Gastroesophageal sphincter (tissue), 4 donors: ENCODE results near the gene STK31. TPM values are rescaled to one million over a fixed set of nuclear protein-coding genes. Genes with fewer than 3 reads are reported as not detected.
"Not testable (repeated sequence)": the region's sequence is repeated elsewhere in the genome, so short reads cannot be mapped to it uniquely, and the experiment has no call there.

Source experiments
- ATAC-seq: fragments of 150-250 bp; one replicate; pipeline ENCODE4 v1.9.1; 2016; ENCODE audit warnings: mild to moderate bottlenecking, moderate library complexity
- H3K27ac ChIP-seq, 4 donors: fragments of 200-600 bp; sonication (generic) in 3 of 4; 1 replicate in 3 of 4; 2 replicates in 1 of 4; pipeline ENCODE4 v1.5.1; 2016 to 2019
- H3K27me3 ChIP-seq: fragments of 200-600 bp; sonication (generic); one replicate; pipeline ENCODE4 v1.5.1; 2019
- H3K36me3 ChIP-seq, 2 donors: fragments of 200-600 bp; sonication (generic); one replicate each; pipeline ENCODE4 v1.5.1; 2019; ENCODE audit warnings: control low read depth in 1 of 2
- H3K4me1 ChIP-seq, 3 donors: fragments of 200-600 bp; sonication (generic); 1 replicate in 2 of 3; 2 replicates in 1 of 3; pipeline ENCODE4 v1.5.1; 2016 to 2019; ENCODE audit warnings: control low read depth in 2 of 3
- H3K4me3 ChIP-seq, 2 donors: fragments of 200-600 bp; sonication (generic); one replicate each; pipeline ENCODE4 v1.5.1; 2019; ENCODE audit warnings: mild to moderate bottlenecking in 1 of 2, moderate library complexity in 1 of 2
- H3K9me3 ChIP-seq, 3 donors: fragments of 200-600 bp; sonication (generic); one replicate each; pipeline ENCODE4 v1.5.1; 2017 to 2019; ENCODE audit warnings: control low read depth in 2 of 3
- EP300 ChIP-seq: sonication (generic); formaldehyde crosslinking; IDR thresholded peaks from one replicate; pipeline ENCODE4 v1.6.1; 2017; ENCODE audit warnings: antibody characterized with exemption, mild to moderate bottlenecking
- POLR2A ChIP-seq, 2 donors: fragments of 450-650 bp; IDR thresholded peaks; one replicate each; pipeline ENCODE4 v1.6.1; 2017; ENCODE audit warnings: antibody characterized with exemption in 2 of 2, mild to moderate bottlenecking in 2 of 2, moderate library complexity in 1 of 2
- POLR2AphosphoS5 ChIP-seq: sonication (generic); formaldehyde crosslinking; IDR thresholded peaks from one replicate; pipeline ENCODE4 v1.6.1; 2017; ENCODE audit warnings: antibody characterized with exemption
- WGBS, 2 donors: methylation state at CpG; one replicate each; pipeline ENCODE4 v1.1.5; 2018; ENCODE audit warnings: low coverage in 1 of 2; 5-methylcytosine and 5-hydroxymethylcytosine counted together
- total RNA-seq, 4 donors: library from RNA; depleted of rRNA; stranded (reverse); fragments of >200 nt; gene quantifications; one replicate each; pipeline ENCODE4 v1.1.0, GENCODE V29; 2016
- TF ChIP-seq, protein P1 (sequence below), 4 experiments: fragments of 200-600 bp in 2 of 4; fragments of 450-650 bp in 2 of 4; sonication (generic) in 1 of 4; IDR thresholded peaks; one replicate each; pipeline ENCODE4 v1.5.1; 2017 to 2019; ENCODE audit warnings: antibody characterized with exemption in 4 of 4, mild to moderate bottlenecking in 2 of 4, moderate library complexity in 2 of 4

Gene STK31
- total RNA-seq, 4 donors from 2014 or later = 0.31 to 0.94 (median 0.62) TPM; not detected in 1

- no peaks in the 10 kb centered on the region for H3K9me3 ChIP-seq
- no peaks in the 10 kb centered on the region for H3K36me3 ChIP-seq
- no peaks in the 10 kb centered on the region for H3K27me3 ChIP-seq
- H3K4me3 ChIP-seq = no peak overlapping the region
- H3K4me1 ChIP-seq = no peaks in the 10 kb centered on the region
- TF ChIP-seq, protein P1, sequence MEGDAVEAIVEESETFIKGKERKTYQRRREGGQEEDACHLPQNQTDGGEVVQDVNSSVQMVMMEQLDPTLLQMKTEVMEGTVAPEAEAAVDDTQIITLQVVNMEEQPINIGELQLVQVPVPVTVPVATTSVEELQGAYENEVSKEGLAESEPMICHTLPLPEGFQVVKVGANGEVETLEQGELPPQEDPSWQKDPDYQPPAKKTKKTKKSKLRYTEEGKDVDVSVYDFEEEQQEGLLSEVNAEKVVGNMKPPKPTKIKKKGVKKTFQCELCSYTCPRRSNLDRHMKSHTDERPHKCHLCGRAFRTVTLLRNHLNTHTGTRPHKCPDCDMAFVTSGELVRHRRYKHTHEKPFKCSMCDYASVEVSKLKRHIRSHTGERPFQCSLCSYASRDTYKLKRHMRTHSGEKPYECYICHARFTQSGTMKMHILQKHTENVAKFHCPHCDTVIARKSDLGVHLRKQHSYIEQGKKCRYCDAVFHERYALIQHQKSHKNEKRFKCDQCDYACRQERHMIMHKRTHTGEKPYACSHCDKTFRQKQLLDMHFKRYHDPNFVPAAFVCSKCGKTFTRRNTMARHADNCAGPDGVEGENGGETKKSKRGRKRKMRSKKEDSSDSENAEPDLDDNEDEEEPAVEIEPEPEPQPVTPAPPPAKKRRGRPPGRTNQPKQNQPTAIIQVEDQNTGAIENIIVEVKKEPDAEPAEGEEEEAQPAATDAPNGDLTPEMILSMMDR (IDR thresholded peaks at IDR 0.05) = no peak
- no peak for TF ChIP-seq POLR2AphosphoS5
- no peak for TF ChIP-seq POLR2A (IDR thresholded peaks at IDR 0.05)
- TF ChIP-seq EP300 = no peak
- H3K27ac ChIP-seq = no peak overlapping the region
- WGBS, 2 donors = 44 to 50% methylated on average over 6 of the region's 6 CpGs
- ATAC-seq = no peak
Measured at GRCh38 chr7:23713285-23714149, 3.5 kb downstream of the STK31 start.

DNA sequence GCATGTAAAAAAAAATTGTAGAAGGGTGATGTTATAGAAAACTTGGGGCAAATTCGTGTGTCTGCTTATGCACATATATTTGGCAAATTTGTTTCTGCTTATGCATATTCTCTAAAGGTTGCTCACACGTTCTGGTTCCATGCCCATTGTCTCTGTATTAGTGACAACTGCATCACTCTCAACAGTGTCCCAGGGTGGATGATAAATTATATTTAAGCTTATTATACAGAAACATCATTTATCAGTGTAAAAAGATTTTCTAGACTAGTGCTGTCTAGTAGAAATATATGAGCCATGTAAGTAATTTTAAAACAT, 4.1 kb downstream of the STK31 start:
- ATAC-seq = no peak
- no peak overlapping the region for H3K4me3 ChIP-seq
- H3K27me3 ChIP-seq = no peaks in the 10 kb centered on the region
- no peaks in the 10 kb centered on the region for H3K9me3 ChIP-seq
- H3K27ac ChIP-seq = no peak overlapping the region
- no peaks in the 10 kb centered on the region for H3K36me3 ChIP-seq
- H3K4me1 ChIP-seq = no peaks in the 10 kb centered on the region
- TF ChIP-seq EP300 = no peak
- WGBS, 2 donors = 20 to 34% methylated on average over 2 of the region's 2 CpGs

DNA sequence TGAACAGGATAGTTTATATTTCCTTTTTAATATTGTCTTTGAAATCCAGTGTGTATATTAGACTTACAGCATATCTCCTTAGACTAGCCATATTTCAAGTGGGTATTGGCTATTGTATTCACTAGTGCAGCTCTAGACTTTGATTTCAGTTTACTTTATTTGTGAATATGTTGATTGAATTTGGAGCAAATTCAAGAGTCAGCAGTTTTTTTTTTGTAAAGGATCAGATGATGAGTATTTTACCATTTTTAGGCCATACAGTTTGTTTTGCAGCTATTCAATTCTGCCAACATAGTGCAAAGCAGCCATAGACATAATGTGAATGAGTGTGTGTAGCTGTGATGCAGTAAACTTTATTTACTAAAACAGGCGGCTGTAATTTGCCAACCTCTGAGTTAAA, 4.6 kb downstream of the STK31 start:
- H3K27ac ChIP-seq = no peak overlapping the region
- WGBS, 2 donors = 80 to 100% methylated on average over 1 of the region's 1 CpG
- H3K9me3 ChIP-seq = no peaks in the 10 kb centered on the region
- H3K36me3 ChIP-seq = no peaks in the 10 kb centered on the region
- TF ChIP-seq EP300 (no peak), POLR2AphosphoS5 (no peak), POLR2A (IDR thresholded peaks at IDR 0.05) (no peak)
- TF ChIP-seq, protein P1 (IDR thresholded peaks at IDR 0.05) = no peak
- no peaks in the 10 kb centered on the region for H3K27me3 ChIP-seq
- H3K4me3 ChIP-seq = no peak overlapping the region
- H3K4me1 ChIP-seq = no peaks in the 10 kb centered on the region
- ATAC-seq = no peak

- 64 to 92% methylated on average over 4 to 6 of the region's 6 CpGs for WGBS, 2 donors
- no peak overlapping the region for H3K27ac ChIP-seq
Measured at GRCh38 chr7:23715099-23715498, 5.1 kb downstream of the STK31 start.

DNA sequence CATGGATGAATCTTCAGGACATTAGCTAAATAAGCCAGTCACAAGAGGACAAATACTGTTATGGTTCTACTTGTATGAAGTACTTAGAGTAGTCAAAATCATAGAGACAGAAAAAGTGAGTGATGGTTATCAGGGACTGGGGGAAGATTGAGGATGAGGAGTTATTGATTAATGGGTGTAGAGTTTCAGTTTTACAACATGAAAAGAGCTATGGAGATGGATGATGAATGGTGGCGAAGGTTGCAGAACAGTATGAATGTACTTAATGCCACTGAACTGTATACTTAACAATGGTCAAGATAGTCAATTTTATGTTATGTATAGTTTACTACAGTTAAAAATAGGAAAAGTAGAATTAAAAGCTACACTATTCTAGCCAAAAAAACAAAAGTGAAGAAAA, 7.8 kb downstream of the STK31 start:
- ATAC-seq = no peak
- Histone ChIP-seq H3K4me1 (no peaks in the 10 kb centered on the region), H3K9me3 (no peaks in the 10 kb centered on the region), H3K27me3 (no peaks in the 10 kb centered on the region), H3K27ac (no peak overlapping the region), H3K36me3 (no peaks in the 10 kb centered on the region), H3K4me3 (no peak overlapping the region)
- TF ChIP-seq POLR2AphosphoS5 (no peak), POLR2A (IDR thresholded peaks at IDR 0.05) (no peak)
- TF ChIP-seq, protein P1 (IDR thresholded peaks at IDR 0.05) = no peak
- 100% methylated on average over 1 of the region's 1 CpG for WGBS, 2 donors

More at GRCh38 chr7:23715099-23715498, 5.1 kb downstream of the STK31 start:
- Histone ChIP-seq H3K36me3 (no peaks in the 10 kb centered on the region), H3K27me3 (no peaks in the 10 kb centered on the region), H3K4me1 (no peaks in the 10 kb centered on the region), H3K4me3 (no peak overlapping the region), H3K9me3 (no peaks in the 10 kb centered on the region)
- TF ChIP-seq POLR2A (IDR thresholded peaks at IDR 0.05) = no peak
- no peak for TF ChIP-seq POLR2AphosphoS5
- TF ChIP-seq EP300 = no peak
- ATAC-seq = no peak

DNA sequence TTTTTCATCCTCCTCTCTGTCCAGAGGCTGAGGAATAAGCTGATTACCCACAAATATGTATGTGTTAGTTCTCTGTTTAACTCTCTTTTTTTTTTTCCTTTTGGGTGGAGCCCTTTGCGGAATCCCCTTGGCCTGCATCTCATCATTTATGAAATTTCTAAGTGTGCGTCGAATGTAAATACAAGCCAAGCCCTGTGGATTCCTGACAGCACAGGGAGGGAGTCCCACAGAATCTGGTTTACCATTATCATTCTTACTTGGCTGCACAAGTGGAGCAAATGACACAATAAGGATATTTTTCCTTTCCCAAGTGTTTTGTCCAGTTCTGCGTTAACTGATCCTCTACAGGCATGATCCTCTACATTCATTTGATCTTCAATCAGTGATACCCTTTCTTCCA, 11.4 kb downstream of the STK31 start:
- 45 to 49% methylated on average over 4 of the region's 4 CpGs for WGBS, 2 donors
- H3K9me3 ChIP-seq = no peaks in the 10 kb centered on the region
- TF ChIP-seq POLR2A (IDR thresholded peaks at IDR 0.05) (no peak), POLR2AphosphoS5 (no peak), EP300 (no peak)
- TF ChIP-seq, protein P1 (IDR thresholded peaks at IDR 0.05) = no peak
- H3K4me1 ChIP-seq = no peaks in the 10 kb centered on the region
- H3K27me3 ChIP-seq = no peaks in the 10 kb centered on the region
- no peak overlapping the region for H3K27ac ChIP-seq
- H3K4me3 ChIP-seq = no peak overlapping the region
- no peaks in the 10 kb centered on the region for H3K36me3 ChIP-seq
- no peak for ATAC-seq

- H3K36me3 ChIP-seq, H3K4me1 ChIP-seq, ATAC-seq, H3K9me3 ChIP-seq, H3K27ac ChIP-seq, H3K27me3 ChIP-seq, H3K4me3 ChIP-seq: not testable (repeated sequence)
- WGBS, 2 donors = 86 to 88% methylated on average over 2 to 4 of the region's 21 CpGs
Measured at GRCh38 chr7:23722587-23723216, 12.7 kb downstream of the STK31 start.

GRCh38 chr7:23724113-23724512, 14.1 kb downstream of the STK31 start:
- not testable (repeated sequence) for H3K9me3 ChIP-seq, ATAC-seq, H3K4me1 ChIP-seq, H3K36me3 ChIP-seq, H3K27me3 ChIP-seq, H3K27ac ChIP-seq, H3K4me3 ChIP-seq
- WGBS, 2 donors = 61 to 73% methylated on average over 4 of the region's 4 CpGs
